DND-41 (cell line): Measurements from ENCODE around the gene FBRSL1.

Source experiments
- EZH2 ChIP-seq: IDR thresholded peaks from 3 replicates; pipeline ENCODE4 v1.6.1; 2012; ENCODE audit warnings: borderline replicate concordance, low read depth, mild to moderate bottlenecking, moderate library complexity, low read length, inconsistent platforms; ENCODE audit not compliant: severe bottlenecking
- TF ChIP-seq, protein P1 (sequence below): IDR thresholded peaks from 2 replicates; pipeline ENCODE4 v1.5.1; 2012; ENCODE audit warnings: borderline replicate concordance, low read length, moderate library complexity, mild to moderate bottlenecking; ENCODE audit not compliant: poor library complexity, severe bottlenecking; ENCODE audit errors: extremely low read depth

DNA sequence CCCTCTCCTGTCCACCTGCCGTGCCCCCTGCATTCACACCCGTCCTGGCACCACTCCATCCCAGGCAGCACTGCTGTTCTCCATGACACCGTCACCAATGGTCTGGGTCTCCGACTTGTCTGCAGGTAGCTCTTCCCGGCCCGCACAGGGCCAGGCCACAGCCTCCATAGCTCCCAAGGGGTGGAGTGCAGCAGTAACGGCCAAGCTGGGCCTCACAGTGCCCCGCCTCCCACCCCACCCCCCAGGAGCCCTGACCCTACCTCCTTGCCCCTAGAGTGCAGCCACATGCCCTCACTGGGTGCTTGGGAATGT is 12.9 kb downstream of the FBRSL1 start:
- TF ChIP-seq, protein P1, sequence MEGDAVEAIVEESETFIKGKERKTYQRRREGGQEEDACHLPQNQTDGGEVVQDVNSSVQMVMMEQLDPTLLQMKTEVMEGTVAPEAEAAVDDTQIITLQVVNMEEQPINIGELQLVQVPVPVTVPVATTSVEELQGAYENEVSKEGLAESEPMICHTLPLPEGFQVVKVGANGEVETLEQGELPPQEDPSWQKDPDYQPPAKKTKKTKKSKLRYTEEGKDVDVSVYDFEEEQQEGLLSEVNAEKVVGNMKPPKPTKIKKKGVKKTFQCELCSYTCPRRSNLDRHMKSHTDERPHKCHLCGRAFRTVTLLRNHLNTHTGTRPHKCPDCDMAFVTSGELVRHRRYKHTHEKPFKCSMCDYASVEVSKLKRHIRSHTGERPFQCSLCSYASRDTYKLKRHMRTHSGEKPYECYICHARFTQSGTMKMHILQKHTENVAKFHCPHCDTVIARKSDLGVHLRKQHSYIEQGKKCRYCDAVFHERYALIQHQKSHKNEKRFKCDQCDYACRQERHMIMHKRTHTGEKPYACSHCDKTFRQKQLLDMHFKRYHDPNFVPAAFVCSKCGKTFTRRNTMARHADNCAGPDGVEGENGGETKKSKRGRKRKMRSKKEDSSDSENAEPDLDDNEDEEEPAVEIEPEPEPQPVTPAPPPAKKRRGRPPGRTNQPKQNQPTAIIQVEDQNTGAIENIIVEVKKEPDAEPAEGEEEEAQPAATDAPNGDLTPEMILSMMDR = no peak
- no peak for TF ChIP-seq EZH2
